Measurements from ENCODE around the gene CCDC85C. TPM values are rescaled to one million over a fixed set of nuclear protein-coding genes. Genes with fewer than 3 reads are reported as not detected.

The CCDC85C gene
- total and polyA plus RNA-seq, 2 experiments from 2014 or later, result 4.5 to 24.9 TPM

DNA sequence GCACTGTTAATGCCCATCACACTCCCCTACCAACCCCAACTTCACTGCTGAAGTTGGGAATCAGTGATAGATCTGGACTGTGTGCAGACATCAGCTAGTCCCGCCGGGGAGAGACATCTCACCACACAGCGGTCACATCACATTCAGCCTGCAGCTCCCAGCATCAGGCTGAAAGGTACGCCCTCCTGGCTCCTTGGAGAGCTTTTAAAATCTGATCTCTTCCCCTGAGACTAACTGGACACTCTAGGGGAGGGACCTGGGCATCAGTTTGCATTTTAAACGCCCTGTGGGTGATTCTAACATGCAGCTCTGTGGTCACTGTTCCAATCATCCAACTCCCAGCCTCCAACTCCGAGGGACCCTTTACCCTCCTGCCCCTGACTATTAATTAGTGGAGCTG is 58.4 kb downstream of the CCDC85C start:
- no peaks in the 10 kb centered on the region for H3K9me2 ChIP-seq (ENCODE audit: insufficient read depth)
- H3K4me1 ChIP-seq (ENCODE audit: insufficient read depth), result peaks cover 29% of the 10 kb centered on the region
- Mint-ChIP-seq H3K27me3 (ENCODE audit: insufficient read depth, low read depth, poor library complexity) (peaks cover 13% of the 10 kb centered on the region), H3K36me3 (ENCODE audit: low read depth) (no peaks in the 10 kb centered on the region), H3K4me3 (peak overlapping the region; percentile 28; the same call in 1 of the 3 replicates), H3K9me3 (no peaks in the 10 kb centered on the region), H3K4me1 (peaks cover 68% of the 10 kb centered on the region), H3K27ac (peak overlapping the region; percentile 63)
- H3K79me2 ChIP-seq (replicated peaks; ENCODE audit: insufficient read depth), result peaks cover 61% of the 10 kb centered on the region
- TF ChIP-seq POLR2AphosphoS5 (IDR thresholded peaks at IDR 0.05; ENCODE audit: low read depth), result no peak
- no peak for TF ChIP-seq STAT1 (IDR thresholded peaks at IDR 0.05; ENCODE audit: unreplicated experiment)
- TF ChIP-seq NANOG (IDR thresholded peaks at IDR 0.05; ENCODE audit: borderline replicate concordance), result no peak
- no peak for TF ChIP-seq CREB1 (CRISPR knock-in tag; IDR thresholded peaks at IDR 0.05; ENCODE audit: low read depth)
- TF ChIP-seq, protein P1, sequence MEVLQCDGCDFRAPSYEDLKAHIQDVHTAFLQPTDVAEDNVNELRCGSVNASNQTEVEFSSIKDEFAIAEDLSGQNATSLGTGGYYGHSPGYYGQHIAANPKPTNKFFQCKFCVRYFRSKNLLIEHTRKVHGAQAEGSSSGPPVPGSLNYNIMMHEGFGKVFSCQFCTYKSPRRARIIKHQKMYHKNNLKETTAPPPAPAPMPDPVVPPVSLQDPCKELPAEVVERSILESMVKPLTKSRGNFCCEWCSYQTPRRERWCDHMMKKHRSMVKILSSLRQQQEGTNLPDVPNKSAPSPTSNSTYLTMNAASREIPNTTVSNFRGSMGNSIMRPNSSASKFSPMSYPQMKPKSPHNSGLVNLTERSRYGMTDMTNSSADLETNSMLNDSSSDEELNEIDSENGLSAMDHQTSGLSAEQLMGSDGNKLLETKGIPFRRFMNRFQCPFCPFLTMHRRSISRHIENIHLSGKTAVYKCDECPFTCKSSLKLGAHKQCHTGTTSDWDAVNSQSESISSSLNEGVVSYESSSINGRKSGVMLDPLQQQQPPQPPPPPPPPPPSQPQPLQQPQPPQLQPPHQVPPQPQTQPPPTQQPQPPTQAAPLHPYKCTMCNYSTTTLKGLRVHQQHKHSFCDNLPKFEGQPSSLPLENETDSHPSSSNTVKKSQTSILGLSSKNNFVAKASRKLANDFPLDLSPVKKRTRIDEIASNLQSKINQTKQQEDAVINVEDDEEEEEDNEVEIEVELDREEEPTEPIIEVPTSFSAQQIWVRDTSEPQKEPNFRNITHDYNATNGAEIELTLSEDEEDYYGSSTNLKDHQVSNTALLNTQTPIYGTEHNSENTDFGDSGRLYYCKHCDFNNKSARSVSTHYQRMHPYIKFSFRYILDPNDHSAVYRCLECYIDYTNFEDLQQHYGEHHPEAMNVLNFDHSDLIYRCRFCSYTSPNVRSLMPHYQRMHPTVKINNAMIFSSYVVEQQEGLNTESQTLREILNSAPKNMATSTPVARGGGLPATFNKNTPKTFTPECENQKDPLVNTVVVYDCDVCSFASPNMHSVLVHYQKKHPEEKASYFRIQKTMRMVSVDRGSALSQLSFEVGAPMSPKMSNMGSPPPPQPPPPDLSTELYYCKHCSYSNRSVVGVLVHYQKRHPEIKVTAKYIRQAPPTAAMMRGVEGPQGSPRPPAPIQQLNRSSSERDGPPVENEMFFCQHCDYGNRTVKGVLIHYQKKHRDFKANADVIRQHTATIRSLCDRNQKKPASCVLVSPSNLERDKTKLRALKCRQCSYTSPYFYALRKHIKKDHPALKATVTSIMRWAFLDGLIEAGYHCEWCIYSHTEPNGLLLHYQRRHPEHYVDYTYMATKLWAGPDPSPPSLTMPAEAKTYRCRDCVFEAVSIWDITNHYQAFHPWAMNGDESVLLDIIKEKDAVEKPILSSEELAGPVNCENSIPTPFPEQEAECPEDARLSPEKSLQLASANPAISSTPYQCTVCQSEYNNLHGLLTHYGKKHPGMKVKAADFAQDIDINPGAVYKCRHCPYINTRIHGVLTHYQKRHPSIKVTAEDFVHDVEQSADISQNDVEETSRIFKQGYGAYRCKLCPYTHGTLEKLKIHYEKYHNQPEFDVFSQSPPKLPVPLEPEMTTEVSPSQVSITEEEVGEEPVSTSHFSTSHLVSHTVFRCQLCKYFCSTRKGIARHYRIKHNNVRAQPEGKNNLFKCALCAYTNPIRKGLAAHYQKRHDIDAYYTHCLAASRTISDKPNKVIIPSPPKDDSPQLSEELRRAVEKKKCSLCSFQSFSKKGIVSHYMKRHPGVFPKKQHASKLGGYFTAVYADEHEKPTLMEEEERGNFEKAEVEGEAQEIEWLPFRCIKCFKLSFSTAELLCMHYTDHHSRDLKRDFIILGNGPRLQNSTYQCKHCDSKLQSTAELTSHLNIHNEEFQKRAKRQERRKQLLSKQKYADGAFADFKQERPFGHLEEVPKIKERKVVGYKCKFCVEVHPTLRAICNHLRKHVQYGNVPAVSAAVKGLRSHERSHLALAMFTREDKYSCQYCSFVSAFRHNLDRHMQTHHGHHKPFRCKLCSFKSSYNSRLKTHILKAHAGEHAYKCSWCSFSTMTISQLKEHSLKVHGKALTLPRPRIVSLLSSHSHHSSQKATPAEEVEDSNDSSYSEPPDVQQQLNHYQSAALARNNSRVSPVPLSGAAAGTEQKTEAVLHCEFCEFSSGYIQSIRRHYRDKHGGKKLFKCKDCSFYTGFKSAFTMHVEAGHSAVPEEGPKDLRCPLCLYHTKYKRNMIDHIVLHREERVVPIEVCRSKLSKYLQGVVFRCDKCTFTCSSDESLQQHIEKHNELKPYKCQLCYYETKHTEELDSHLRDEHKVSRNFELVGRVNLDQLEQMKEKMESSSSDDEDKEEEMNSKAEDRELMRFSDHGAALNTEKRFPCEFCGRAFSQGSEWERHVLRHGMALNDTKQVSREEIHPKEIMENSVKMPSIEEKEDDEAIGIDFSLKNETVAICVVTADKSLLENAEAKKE (CRISPR knock-in tag; IDR thresholded peaks at IDR 0.05), result no peak
- TF ChIP-seq, protein P2, sequence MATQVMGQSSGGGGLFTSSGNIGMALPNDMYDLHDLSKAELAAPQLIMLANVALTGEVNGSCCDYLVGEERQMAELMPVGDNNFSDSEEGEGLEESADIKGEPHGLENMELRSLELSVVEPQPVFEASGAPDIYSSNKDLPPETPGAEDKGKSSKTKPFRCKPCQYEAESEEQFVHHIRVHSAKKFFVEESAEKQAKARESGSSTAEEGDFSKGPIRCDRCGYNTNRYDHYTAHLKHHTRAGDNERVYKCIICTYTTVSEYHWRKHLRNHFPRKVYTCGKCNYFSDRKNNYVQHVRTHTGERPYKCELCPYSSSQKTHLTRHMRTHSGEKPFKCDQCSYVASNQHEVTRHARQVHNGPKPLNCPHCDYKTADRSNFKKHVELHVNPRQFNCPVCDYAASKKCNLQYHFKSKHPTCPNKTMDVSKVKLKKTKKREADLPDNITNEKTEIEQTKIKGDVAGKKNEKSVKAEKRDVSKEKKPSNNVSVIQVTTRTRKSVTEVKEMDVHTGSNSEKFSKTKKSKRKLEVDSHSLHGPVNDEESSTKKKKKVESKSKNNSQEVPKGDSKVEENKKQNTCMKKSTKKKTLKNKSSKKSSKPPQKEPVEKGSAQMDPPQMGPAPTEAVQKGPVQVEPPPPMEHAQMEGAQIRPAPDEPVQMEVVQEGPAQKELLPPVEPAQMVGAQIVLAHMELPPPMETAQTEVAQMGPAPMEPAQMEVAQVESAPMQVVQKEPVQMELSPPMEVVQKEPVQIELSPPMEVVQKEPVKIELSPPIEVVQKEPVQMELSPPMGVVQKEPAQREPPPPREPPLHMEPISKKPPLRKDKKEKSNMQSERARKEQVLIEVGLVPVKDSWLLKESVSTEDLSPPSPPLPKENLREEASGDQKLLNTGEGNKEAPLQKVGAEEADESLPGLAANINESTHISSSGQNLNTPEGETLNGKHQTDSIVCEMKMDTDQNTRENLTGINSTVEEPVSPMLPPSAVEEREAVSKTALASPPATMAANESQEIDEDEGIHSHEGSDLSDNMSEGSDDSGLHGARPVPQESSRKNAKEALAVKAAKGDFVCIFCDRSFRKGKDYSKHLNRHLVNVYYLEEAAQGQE (IDR thresholded peaks at IDR 0.05; ENCODE audit: unreplicated experiment), result no peak
- TF ChIP-seq, protein P3, sequence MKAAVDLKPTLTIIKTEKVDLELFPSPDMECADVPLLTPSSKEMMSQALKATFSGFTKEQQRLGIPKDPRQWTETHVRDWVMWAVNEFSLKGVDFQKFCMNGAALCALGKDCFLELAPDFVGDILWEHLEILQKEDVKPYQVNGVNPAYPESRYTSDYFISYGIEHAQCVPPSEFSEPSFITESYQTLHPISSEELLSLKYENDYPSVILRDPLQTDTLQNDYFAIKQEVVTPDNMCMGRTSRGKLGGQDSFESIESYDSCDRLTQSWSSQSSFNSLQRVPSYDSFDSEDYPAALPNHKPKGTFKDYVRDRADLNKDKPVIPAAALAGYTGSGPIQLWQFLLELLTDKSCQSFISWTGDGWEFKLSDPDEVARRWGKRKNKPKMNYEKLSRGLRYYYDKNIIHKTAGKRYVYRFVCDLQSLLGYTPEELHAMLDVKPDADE (IDR thresholded peaks at IDR 0.05), result no peak
- TF ChIP-seq EZH2phosphoT487 (IDR thresholded peaks at IDR 0.05; ENCODE audit: unreplicated experiment), result no peak
- TF ChIP-seq JUNB (IDR thresholded peaks at IDR 0.05; ENCODE audit: unreplicated experiment), result no peak
- TF ChIP-seq ZNF331 (CRISPR knock-in tag; IDR thresholded peaks at IDR 0.05; ENCODE audit: low read depth), result no peak
- no peak for TF ChIP-seq ZNF114 (CRISPR knock-in tag; IDR thresholded peaks at IDR 0.05)
- TF ChIP-seq EZH2 (IDR thresholded peaks at IDR 0.05; ENCODE audit: low read depth, unreplicated experiment), result no peak
- TF ChIP-seq, protein P4, sequence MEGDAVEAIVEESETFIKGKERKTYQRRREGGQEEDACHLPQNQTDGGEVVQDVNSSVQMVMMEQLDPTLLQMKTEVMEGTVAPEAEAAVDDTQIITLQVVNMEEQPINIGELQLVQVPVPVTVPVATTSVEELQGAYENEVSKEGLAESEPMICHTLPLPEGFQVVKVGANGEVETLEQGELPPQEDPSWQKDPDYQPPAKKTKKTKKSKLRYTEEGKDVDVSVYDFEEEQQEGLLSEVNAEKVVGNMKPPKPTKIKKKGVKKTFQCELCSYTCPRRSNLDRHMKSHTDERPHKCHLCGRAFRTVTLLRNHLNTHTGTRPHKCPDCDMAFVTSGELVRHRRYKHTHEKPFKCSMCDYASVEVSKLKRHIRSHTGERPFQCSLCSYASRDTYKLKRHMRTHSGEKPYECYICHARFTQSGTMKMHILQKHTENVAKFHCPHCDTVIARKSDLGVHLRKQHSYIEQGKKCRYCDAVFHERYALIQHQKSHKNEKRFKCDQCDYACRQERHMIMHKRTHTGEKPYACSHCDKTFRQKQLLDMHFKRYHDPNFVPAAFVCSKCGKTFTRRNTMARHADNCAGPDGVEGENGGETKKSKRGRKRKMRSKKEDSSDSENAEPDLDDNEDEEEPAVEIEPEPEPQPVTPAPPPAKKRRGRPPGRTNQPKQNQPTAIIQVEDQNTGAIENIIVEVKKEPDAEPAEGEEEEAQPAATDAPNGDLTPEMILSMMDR (conservative IDR thresholded peaks at IDR 0.05; ENCODE audit: low read depth in 2 of 2), result no peak
- H4K20me1 ChIP-seq (replicated peaks; ENCODE audit: insufficient read depth), result peaks cover 21% of the 10 kb centered on the region
- H2AFZ ChIP-seq, result no peak overlapping the region
- H3K36me3 ChIP-seq (ENCODE audit: insufficient read depth), result no peaks in the 10 kb centered on the region
- H3K27ac ChIP-seq (ENCODE audit: low read depth), result peak overlapping the region; percentile 39; the same call in 1 of the 2 replicates
- DNase-seq (ENCODE audit: low spot score) (no peak), ATAC-seq (no peak)
- no peak overlapping the region for H3K4me3 ChIP-seq
- H3K4me2 ChIP-seq, result peak overlapping the region; percentile 57
- H3F3A ChIP-seq (replicated peaks; ENCODE audit: low read depth), result no peaks in the 10 kb centered on the region
- H3K27me3 ChIP-seq (ENCODE audit: insufficient read depth), result no peaks in the 10 kb centered on the region
